Stomach (tissue), 4 donors: Measurements from ENCODE around the gene COLGALT1.

Experiments
- CTCF ChIP-seq, 7 experiments: fragments of 450-650 bp in 4 of 7; fragments of 200-600 bp in 3 of 7; sonication (generic) in 3 of 7; IDR thresholded peaks; one replicate each; pipeline ENCODE4 v1.5.1; 2016 to 2019; ENCODE audit warnings: antibody characterized with exemption in 7 of 7, control low read depth in 2 of 7, mild to moderate bottlenecking in 1 of 7
- POLR2A ChIP-seq, 4 donors: fragments of 450-650 bp; IDR thresholded peaks; one replicate each; pipeline ENCODE4 v1.6.1; 2016; ENCODE audit warnings: antibody characterized with exemption in 4 of 4, control low read depth in 2 of 4, mild to moderate bottlenecking in 1 of 4, moderate library complexity in 1 of 4

GRCh38 chr19:17562097-17562496 lies 6.6 kb downstream of the COLGALT1 start:
- TF ChIP-seq CTCF (IDR thresholded peaks at IDR 0.05) (no peak), POLR2A (IDR thresholded peaks at IDR 0.05) (no peak)
